ENCODE measurements around the gene FBXL19.

- no peak for TF ChIP-seq CTCF (conservative IDR thresholded peaks at IDR 0.05 in 1 of 2, IDR thresholded peaks at IDR 0.05 in 1 of 2; ENCODE audit: low read depth in 1 of 2, low read length in 2 of 2)
- no peak for TF ChIP-seq EZH2 (IDR thresholded peaks at IDR 0.05; ENCODE audit: low read length, missing control alignments)
These were observed 53.1 kb downstream of the FBXL19 start for GRCh38 chr16:30976486-30976885.

Data from fibroblast of lung (primary cell).